A673 (cell line): ENCODE measurements around the gene LONP2.

ENCODE experiments used
- EZH2 ChIP-seq: fragments of 200-600 bp; sonication (generic); IDR thresholded peaks from 2 replicates; pipeline ENCODE4 v1.6.1; 2017; ENCODE audit warnings: borderline replicate concordance, low read depth, mild to moderate bottlenecking, mixed read lengths, antibody characterized with exemption, low read length; ENCODE audit not compliant: poor library complexity, severe bottlenecking
- TF ChIP-seq, protein P1 (sequence below): fragments of 300-800, 200-600 bp; sonication (generic); conservative IDR thresholded peaks from 2 replicates; pipeline ENCODE4 v1.5.1; 2017; ENCODE audit warnings: low read depth, mild to moderate bottlenecking, antibody characterized with exemption, low read length, moderate library complexity, mixed read lengths

DNA sequence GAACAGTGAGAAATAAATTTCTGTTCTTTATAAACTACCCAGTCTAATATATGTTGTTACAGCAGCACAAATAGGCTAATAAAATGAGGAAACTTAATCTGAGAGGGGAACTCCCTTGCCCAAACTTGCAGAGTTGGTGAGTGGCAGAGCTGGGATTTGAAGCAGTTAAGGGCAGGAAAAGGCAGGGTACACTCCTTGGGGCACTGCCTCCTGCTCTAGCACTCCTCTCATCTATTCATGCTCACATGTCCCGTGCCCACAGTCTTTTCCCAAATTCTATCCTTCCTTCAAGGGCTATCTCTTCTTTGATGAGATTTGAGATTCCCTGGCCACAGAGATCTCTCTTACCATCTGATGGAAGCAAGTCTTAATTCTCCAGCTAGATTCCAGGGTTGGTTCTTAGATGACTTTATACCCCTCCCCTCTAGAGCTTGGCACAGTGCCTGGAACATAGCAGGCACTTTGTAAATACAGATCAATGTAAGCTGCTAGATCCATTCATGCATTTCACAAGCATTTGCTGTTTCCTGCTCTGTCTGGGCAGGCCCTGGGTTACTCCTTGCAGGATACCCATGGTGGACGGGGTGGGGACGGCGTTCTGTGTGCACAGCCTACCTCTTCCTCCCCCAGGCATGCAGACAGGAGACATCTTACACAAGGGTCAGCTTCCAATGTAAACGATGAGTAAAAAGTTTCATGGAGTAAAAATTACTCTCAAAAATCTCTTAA is 49.1 kb upstream of the LONP2 start:
- TF ChIP-seq, protein P1, sequence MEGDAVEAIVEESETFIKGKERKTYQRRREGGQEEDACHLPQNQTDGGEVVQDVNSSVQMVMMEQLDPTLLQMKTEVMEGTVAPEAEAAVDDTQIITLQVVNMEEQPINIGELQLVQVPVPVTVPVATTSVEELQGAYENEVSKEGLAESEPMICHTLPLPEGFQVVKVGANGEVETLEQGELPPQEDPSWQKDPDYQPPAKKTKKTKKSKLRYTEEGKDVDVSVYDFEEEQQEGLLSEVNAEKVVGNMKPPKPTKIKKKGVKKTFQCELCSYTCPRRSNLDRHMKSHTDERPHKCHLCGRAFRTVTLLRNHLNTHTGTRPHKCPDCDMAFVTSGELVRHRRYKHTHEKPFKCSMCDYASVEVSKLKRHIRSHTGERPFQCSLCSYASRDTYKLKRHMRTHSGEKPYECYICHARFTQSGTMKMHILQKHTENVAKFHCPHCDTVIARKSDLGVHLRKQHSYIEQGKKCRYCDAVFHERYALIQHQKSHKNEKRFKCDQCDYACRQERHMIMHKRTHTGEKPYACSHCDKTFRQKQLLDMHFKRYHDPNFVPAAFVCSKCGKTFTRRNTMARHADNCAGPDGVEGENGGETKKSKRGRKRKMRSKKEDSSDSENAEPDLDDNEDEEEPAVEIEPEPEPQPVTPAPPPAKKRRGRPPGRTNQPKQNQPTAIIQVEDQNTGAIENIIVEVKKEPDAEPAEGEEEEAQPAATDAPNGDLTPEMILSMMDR = no peak
- no peak for TF ChIP-seq EZH2
